GM21390 (cell line): ENCODE measurements around the gene GAS7.

Source experiments
- ATAC-seq: cut with Tn5 transposase; IDR thresholded peaks from one replicate; pipeline ENCODE4 v1.9.1; 2021; ENCODE audit not compliant: unreplicated experiment

GAS7 gene

DNA sequence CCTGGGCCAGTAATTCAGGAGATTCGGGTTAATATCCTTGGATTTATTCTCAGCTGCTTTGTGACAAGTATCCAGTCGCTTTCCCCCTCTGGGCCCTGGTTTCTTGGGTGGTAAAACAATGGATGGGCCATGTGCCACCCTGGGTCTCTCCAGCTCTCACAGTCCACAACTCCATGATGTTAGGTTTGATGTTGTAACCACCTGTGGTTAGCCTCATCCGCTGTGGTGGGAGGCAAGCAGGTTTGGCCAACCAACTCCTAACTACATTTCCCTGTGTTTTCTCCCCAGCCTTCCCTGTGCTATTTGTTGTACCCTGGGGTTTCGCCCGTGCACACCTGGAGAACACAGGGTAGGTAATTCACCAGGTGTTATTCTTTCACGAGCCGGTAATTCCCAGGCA lies 337.6 kb downstream of the GAS7 start:
- ATAC-seq, result no peak
